ENCODE data around the gene RIT1. TPM values are rescaled to one million over a fixed set of nuclear protein-coding genes. Genes with fewer than 3 reads are reported as not detected.

The RIT1 gene
- total RNA-seq, 1 experiment from 2014 or later, result 26.4 TPM

- Mint-ChIP-seq H3K27ac (no peak overlapping the region), H3K36me3 (ENCODE audit: insufficient read depth in 1 of 3, low read depth in 3 of 3) (peaks cover 52 to 88% (median 82%) of the 10 kb centered on the region in 3 experiments; a peak in 6 of 7 replicates), H3K27me3 (ENCODE audit: low read depth) (no peaks in the 10 kb centered on the region), H3K9me3 (no peaks in the 10 kb centered on the region), H3K4me1 (no peaks in the 10 kb centered on the region), H3K4me3 (no peak overlapping the region)
- no peaks in the 10 kb centered on the region for H3K9me3 ChIP-seq (ENCODE audit: control insufficient read depth, low read depth, low read length)
- H3T11ph ChIP-seq (ENCODE audit: low read length), result no peak overlapping the region
- H3K4ac ChIP-seq (ENCODE audit: low read depth, low read length), result no peak overlapping the region
- H3K27ac ChIP-seq (ENCODE audit: insufficient read length, low read depth, low read length), result no peak overlapping the region
- no peak overlapping the region for H3K18ac ChIP-seq (ENCODE audit: insufficient read length, low read depth, low read length)
- no peaks in the 10 kb centered on the region for H3K23me2 ChIP-seq (ENCODE audit: insufficient read length, low read depth, low read length, poor library complexity, severe bottlenecking)
- no peaks in the 10 kb centered on the region for H3K4me1 ChIP-seq (ENCODE audit: insufficient read depth, low read length)
- no CpG with 5 or more reads among the region's 3 CpGs for WGBS (ENCODE audit: extremely low coverage, insufficient read length, low lambda C conversion rate)
- H3K23ac ChIP-seq (ENCODE audit: insufficient read length, low read depth, low read length), result no peak overlapping the region
- no peak overlapping the region for H2BK15ac ChIP-seq (ENCODE audit: low read depth, low read length)
- no peak overlapping the region for H3K14ac ChIP-seq (ENCODE audit: insufficient read depth, low read length)
- no peak overlapping the region for H2AK5ac ChIP-seq (ENCODE audit: insufficient read length, low read length)
- no peak overlapping the region for H3K9ac ChIP-seq (ENCODE audit: extremely low read depth, insufficient read length, low read length)
- no peaks in the 10 kb centered on the region for H3K79me2 ChIP-seq (ENCODE audit: insufficient read depth, low read length)
- no peaks in the 10 kb centered on the region for H3K27me3 ChIP-seq (ENCODE audit: insufficient read depth, low read length)
- peaks cover 5% of the 10 kb centered on the region for H3K79me1 ChIP-seq (ENCODE audit: insufficient read depth, low read depth, low read length, poor library complexity, severe bottlenecking)
- no peak for TF ChIP-seq CTCF (conservative IDR thresholded peaks at IDR 0.05)
- no peak overlapping the region for H2BK5ac ChIP-seq (ENCODE audit: insufficient read length, low read length)
- no peak overlapping the region for H2AFZ ChIP-seq (ENCODE audit: low read length)
- no peak overlapping the region for H4K8ac ChIP-seq (replicated peaks; ENCODE audit: insufficient read length, low read depth, low read length)
- H3K4me2 ChIP-seq (ENCODE audit: insufficient read depth, insufficient read length, low read length), result no peak overlapping the region
- H4K5ac ChIP-seq (ENCODE audit: insufficient read length, low read depth, low read length), result no peak overlapping the region
- H4K91ac ChIP-seq (ENCODE audit: insufficient read length, low read depth, low read length), result no peak overlapping the region
- H2BK12ac ChIP-seq (ENCODE audit: insufficient read length, low read depth, low read length), result no peak overlapping the region
- DNase-seq, result no peak
- no peak overlapping the region for H3K56ac ChIP-seq (ENCODE audit: insufficient read length, low read depth, low read length)
- no peak overlapping the region for H2BK120ac ChIP-seq (ENCODE audit: low read depth, low read length, poor library complexity, severe bottlenecking)
- H4K20me1 ChIP-seq (ENCODE audit: control insufficient read depth, insufficient read depth, insufficient read length), result no peaks in the 10 kb centered on the region
- no peak overlapping the region for H2BK20ac ChIP-seq (ENCODE audit: low read depth, low read length, poor library complexity, severe bottlenecking)
Observed at GRCh38 chr1:155954645-155955044, 43.5 kb upstream of the RIT1 start.
